GM19395 (cell line): ENCODE data around the gene ST6GALNAC6.
"Not testable (repeated sequence)": the region's sequence is repeated elsewhere in the genome, so short reads cannot be mapped to it uniquely, and the experiment has no call there.

Experiments used
- ATAC-seq: cut with Tn5 transposase; IDR thresholded peaks from one replicate; pipeline ENCODE4 v1.9.1; 2021; ENCODE audit warnings: mild to moderate bottlenecking, moderate library complexity; ENCODE audit not compliant: unreplicated experiment

ST6GALNAC6 gene

GRCh38 chr9:127897193-127897692 is 2.2 kb downstream of the ST6GALNAC6 start:
- no peak for ATAC-seq

GRCh38 chr9:127896395-127897192 is 2.8 kb downstream of the ST6GALNAC6 start:
- ATAC-seq, result no peak

GRCh38 chr9:127895811-127896210 is 3.6 kb downstream of the ST6GALNAC6 start:
- ATAC-seq, result no peak

- no peak for ATAC-seq
These were observed 6.0 kb downstream of the ST6GALNAC6 start for GRCh38 chr9:127893392-127893791.

GRCh38 chr9:127892831-127893230 is 6.6 kb downstream of the ST6GALNAC6 start:
- ATAC-seq, result no peak

GRCh38 chr9:127890053-127890452 is 9.3 kb downstream of the ST6GALNAC6 start:
- ATAC-seq, result no peak

GRCh38 chr9:127887792-127888191 is 11.6 kb downstream of the ST6GALNAC6 start:
- ATAC-seq, result no peak

GRCh38 chr9:127886401-127886972 is 12.9 kb downstream of the ST6GALNAC6 start:
- no peak for ATAC-seq

- ATAC-seq, result no peak
These were observed 13.7 kb downstream of the ST6GALNAC6 start for GRCh38 chr9:127885508-127886281.

GRCh38 chr9:127884976-127885490 is 14.4 kb downstream of the ST6GALNAC6 start:
- no peak for ATAC-seq

GRCh38 chr9:127884427-127884911 is 14.9 kb downstream of the ST6GALNAC6 start:
- ATAC-seq, result no peak

GRCh38 chr9:127883959-127884358 is 15.4 kb downstream of the ST6GALNAC6 start:
- no peak for ATAC-seq

- ATAC-seq, result not testable (repeated sequence)
These were observed 17.7 kb downstream of the ST6GALNAC6 start for GRCh38 chr9:127881715-127882114.

- ATAC-seq, result no peak
These were observed 19.3 kb downstream of the ST6GALNAC6 start for GRCh38 chr9:127880143-127880542.

GRCh38 chr9:127878652-127879390 is 20.6 kb downstream of the ST6GALNAC6 start:
- no peak for ATAC-seq

GRCh38 chr9:127878001-127878651 is 21.3 kb downstream of the ST6GALNAC6 start:
- ATAC-seq, result no peak

- no peak for ATAC-seq
These were observed 21.8 kb downstream of the ST6GALNAC6 start, which contains the start of gene AK1 for GRCh38 chr9:127877566-127877998. AK1 (minus strand) TSS chr9:127877675; CDS start chr9:127874617, 3,058 bp downstream.

GRCh38 chr9:127876764-127877562 is 22.4 kb downstream of the ST6GALNAC6 start:
- no peak for ATAC-seq
